DND-41 (cell line): ENCODE results near the gene LYST.

Experiments used
- ATAC-seq: fragments of 200-7000 bp; cut with Tn5 transposase; 3 replicates; pipeline ENCODE4 v1.9.1; 2021; ENCODE audit warnings: low read depth; ENCODE audit not compliant: insufficient read depth
- DNase-seq: peaks from one replicate; pipeline ENCODE4 v3.0.0-alpha.2; 2020
- H2AFZ ChIP-seq: 2 replicates; pipeline ENCODE4 v1.6.0; 2012; ENCODE audit warnings: low read depth, low read length
- H3K27ac ChIP-seq: 2 replicates; pipeline ENCODE4 v1.5.1; 2012; ENCODE audit warnings: low read length, inconsistent platforms
- H3K27me3 ChIP-seq: fragments of 200-600 bp; sonication (generic); 2 replicates; pipeline ENCODE4 v1.6.0; 2012; ENCODE audit warnings: low read length, mild to moderate bottlenecking, inconsistent platforms; ENCODE audit not compliant: insufficient read depth, poor library complexity
- H3K36me3 ChIP-seq: 2 replicates; pipeline ENCODE4 v1.5.1; 2012; ENCODE audit warnings: low read length, inconsistent platforms; ENCODE audit not compliant: insufficient read depth
- H3K4me1 ChIP-seq: 2 replicates; pipeline ENCODE4 v1.5.1; 2012; ENCODE audit warnings: mild to moderate bottlenecking, low read length; ENCODE audit not compliant: insufficient read depth
- H3K4me2 ChIP-seq: 2 replicates; pipeline ENCODE4 v1.6.0; 2012; ENCODE audit warnings: mild to moderate bottlenecking, moderate library complexity, low read length, inconsistent platforms; ENCODE audit not compliant: insufficient read depth
- H3K4me3 ChIP-seq, 2 experiments: fragments of 200-600 bp in 1 of 2; shearing (Covaris generic) in 1 of 2; 2 replicates each; pipeline ENCODE4 v1.5.1; 2012 to 2016; ENCODE audit warnings: inconsistent platforms in 2 of 2, low read length in 2 of 2, mild to moderate bottlenecking in 2 of 2, low read depth in 1 of 2, moderate library complexity in 1 of 2
- H3K79me2 ChIP-seq: 2 replicates; pipeline ENCODE4 v1.6.0; 2012; ENCODE audit warnings: low read length, inconsistent platforms; ENCODE audit not compliant: insufficient read depth
- H3K9ac ChIP-seq: 2 replicates; pipeline ENCODE4 v1.6.0; 2012; ENCODE audit warnings: low read depth, mild to moderate bottlenecking, inconsistent platforms, low read length, moderate library complexity
- H3K9me3 ChIP-seq: 2 replicates; pipeline ENCODE4 v1.5.1; 2012; ENCODE audit warnings: low read length, moderate library complexity, mild to moderate bottlenecking, inconsistent platforms; ENCODE audit not compliant: insufficient read depth, severe bottlenecking
- H4K20me1 ChIP-seq: 2 replicates; pipeline ENCODE4 v1.6.0; 2012; ENCODE audit warnings: low read length; ENCODE audit not compliant: insufficient read depth
- CTCF ChIP-seq: IDR thresholded peaks from 2 replicates; pipeline ENCODE4 v1.5.1; 2012; ENCODE audit warnings: borderline replicate concordance, low read length, moderate library complexity, mild to moderate bottlenecking; ENCODE audit not compliant: poor library complexity, severe bottlenecking; ENCODE audit errors: extremely low read depth
- EZH2 ChIP-seq: IDR thresholded peaks from 3 replicates; pipeline ENCODE4 v1.6.1; 2012; ENCODE audit warnings: borderline replicate concordance, low read depth, mild to moderate bottlenecking, moderate library complexity, low read length, inconsistent platforms; ENCODE audit not compliant: severe bottlenecking

The LYST gene

GRCh38 chr1:235631816-235632215 is 234.9 kb downstream of the LYST start:
- TF ChIP-seq CTCF = peak; percentile 7
- no peak for TF ChIP-seq EZH2
- no peak overlapping the region for H2AFZ ChIP-seq
- no peak overlapping the region for H3K27ac ChIP-seq
- H3K4me3 ChIP-seq = no peak overlapping the region
- no peaks in the 10 kb centered on the region for H3K79me2 ChIP-seq
- no peaks in the 10 kb centered on the region for H4K20me1 ChIP-seq
- H3K4me2 ChIP-seq = no peak overlapping the region
- H3K4me1 ChIP-seq = no peaks in the 10 kb centered on the region
- no peaks in the 10 kb centered on the region for H3K9me3 ChIP-seq
- no peak overlapping the region for H3K9ac ChIP-seq
- H3K36me3 ChIP-seq = no peaks in the 10 kb centered on the region
- DNase-seq (no peak), ATAC-seq (no peak)
- H3K27me3 ChIP-seq = no peaks in the 10 kb centered on the region

- ATAC-seq = no peak
- no peaks in the 10 kb centered on the region for H3K27me3 ChIP-seq
- no peak overlapping the region for H3K9ac ChIP-seq
- no peaks in the 10 kb centered on the region for H3K9me3 ChIP-seq
- TF ChIP-seq CTCF = no peak
- no peak for TF ChIP-seq EZH2
- H3K4me2 ChIP-seq = no peak overlapping the region
- no peaks in the 10 kb centered on the region for H4K20me1 ChIP-seq
- no peak overlapping the region for H3K27ac ChIP-seq
- H2AFZ ChIP-seq = no peak overlapping the region
- no peaks in the 10 kb centered on the region for H3K79me2 ChIP-seq
- no peaks in the 10 kb centered on the region for H3K36me3 ChIP-seq
- no peak for DNase-seq
- H3K4me1 ChIP-seq = peaks cover 27% of the 10 kb centered on the region
- H3K4me3 ChIP-seq = no peak overlapping the region
Observed at GRCh38 chr1:235628316-235629005, 238.2 kb downstream of the LYST start.

- Histone ChIP-seq H3K4me1 (peaks cover 34% of the 10 kb centered on the region), H4K20me1 (no peaks in the 10 kb centered on the region), H3K4me2 (no peak overlapping the region), H3K9ac (no peak overlapping the region), H2AFZ (no peak overlapping the region), H3K79me2 (no peaks in the 10 kb centered on the region), H3K4me3 (no peak overlapping the region), H3K27me3 (no peaks in the 10 kb centered on the region), H3K9me3 (no peaks in the 10 kb centered on the region), H3K36me3 (no peaks in the 10 kb centered on the region), H3K27ac (no peak overlapping the region)
- no peak for TF ChIP-seq CTCF
- no peak for TF ChIP-seq EZH2
- DNase-seq = no peak
- no peak for ATAC-seq
Observed at GRCh38 chr1:235625831-235626230, 240.9 kb downstream of the LYST start.
